ENCODE data around the gene KRTCAP3.
A peak's percentile ranks its signal among the peaks of the same experiment; 100 is the strongest.

The KRTCAP3 gene, protein sequence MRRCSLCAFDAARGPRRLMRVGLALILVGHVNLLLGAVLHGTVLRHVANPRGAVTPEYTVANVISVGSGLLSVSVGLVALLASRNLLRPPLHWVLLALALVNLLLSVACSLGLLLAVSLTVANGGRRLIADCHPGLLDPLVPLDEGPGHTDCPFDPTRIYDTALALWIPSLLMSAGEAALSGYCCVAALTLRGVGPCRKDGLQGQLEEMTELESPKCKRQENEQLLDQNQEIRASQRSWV

DNA sequence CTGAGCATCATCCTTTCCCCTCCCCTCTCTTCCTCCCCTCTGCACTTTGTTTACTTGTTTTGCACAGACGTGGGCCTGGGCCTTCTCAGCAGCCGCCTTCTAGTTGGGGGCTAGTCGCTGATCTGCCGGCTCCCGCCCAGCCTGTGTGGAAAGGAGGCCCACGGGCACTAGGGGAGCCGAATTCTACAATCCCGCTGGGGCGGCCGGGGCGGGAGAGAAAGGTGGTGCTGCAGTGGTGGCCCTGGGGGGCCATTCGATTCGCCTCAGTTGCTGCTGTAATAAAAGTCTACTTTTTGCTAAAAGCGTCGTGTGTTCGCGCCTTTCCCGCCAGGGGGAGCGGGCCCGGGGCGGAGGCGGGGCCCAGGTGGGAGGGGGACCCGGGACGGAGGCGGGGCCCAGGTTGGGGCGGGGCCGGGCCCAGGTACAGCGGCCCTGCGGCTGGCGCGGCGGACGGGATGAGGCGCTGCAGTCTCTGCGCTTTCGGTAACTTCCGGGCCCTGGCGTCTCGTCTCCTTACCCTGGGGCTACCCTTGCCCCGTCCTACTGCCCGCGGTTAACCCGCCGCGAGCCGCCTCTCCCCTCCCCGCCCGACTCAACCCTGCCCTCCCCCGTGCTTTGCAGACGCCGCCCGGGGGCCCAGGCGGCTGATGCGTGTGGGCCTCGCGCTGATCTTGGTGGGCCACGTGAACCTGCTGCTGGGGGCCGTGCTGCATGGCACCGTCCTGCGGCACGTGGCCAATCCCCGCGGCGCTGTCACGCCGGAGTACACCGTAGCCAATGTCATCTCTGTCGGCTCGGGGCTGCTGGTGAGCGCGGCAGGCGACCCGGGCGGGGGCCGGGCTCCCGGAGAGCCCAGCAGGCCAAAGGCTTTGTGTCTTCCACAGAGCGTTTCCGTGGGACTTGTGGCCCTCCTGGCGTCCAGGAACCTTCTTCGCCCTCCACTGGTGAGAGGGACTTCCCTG, at the start of gene KRTCAP3:
Gene KRTCAP3 (plus strand): TSS at position 424 of the 962 bp plus-strand sequence. CDS start 32 bp downstream, at position 456.
- Mint-ChIP-seq H3K4me3 (no peak within 1 kb of the TSS), H3K27me3 (ENCODE audit: low read depth) (no peaks in the 10 kb centered on the region), H3K9me3 (no peaks in the 10 kb centered on the region), H3K36me3 (ENCODE audit: low read depth) (peaks cover 31% of the 10 kb centered on the region), H3K27ac (no peak within 1 kb of the TSS), H3K4me1 (ENCODE audit: low read depth) (peaks cover 8% of the 10 kb centered on the region)

DNA sequence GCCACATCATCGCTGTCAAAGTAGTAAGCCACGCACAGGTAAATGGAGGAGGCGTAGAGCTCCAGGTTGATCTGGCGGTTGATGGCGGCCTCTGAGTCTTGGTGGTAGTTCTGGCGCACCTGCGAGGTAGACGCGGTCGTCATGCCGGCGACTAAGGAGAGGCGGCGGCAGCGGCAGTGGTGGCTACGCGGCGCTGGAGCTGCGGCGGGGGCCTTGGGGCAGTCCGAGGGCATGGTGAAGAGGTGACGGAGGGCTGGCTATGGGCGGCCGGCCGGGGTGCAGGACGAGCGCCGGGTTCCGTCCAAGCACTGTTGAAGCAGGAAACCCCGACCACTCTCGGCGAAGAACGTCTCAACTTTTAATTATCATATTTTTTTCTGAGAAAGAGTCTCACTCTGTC, 49.0 kb upstream of the KRTCAP3 start:
- H3K4me3 Mint-ChIP-seq: no peak overlapping the region
- H3K36me3 Mint-ChIP-seq (ENCODE audit: low read depth): peaks cover 18% of the 10 kb centered on the region
- peaks cover 20% of the 10 kb centered on the region for H3K4me1 Mint-ChIP-seq (ENCODE audit: low read depth)
- H3K27ac Mint-ChIP-seq: no peak overlapping the region
- H3K9me3 Mint-ChIP-seq: no peaks in the 10 kb centered on the region
- H3K27me3 Mint-ChIP-seq (ENCODE audit: low read depth): no peaks in the 10 kb centered on the region

DNA sequence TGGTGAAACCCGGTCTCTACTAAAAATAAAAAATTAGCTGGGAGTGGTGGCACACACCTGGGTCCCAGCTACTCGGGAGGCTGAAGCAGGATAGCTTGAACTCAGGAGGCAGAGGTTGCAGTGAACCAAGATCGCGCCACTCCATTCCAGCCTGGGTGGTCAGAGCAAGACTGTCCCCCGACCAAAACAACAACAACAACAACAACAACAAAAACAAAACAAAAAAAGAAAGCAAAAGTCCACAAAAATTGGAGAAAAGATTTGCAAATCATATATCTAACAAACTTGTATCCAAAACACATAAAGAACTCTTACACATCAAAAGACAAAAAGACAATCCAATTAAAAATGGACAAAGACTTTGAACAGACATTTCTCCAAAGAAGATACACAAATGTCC, 43.2 kb upstream of the KRTCAP3 start:
- Mint-ChIP-seq H3K4me3 (no peak overlapping the region), H3K27me3 (ENCODE audit: low read depth) (no peaks in the 10 kb centered on the region), H3K36me3 (ENCODE audit: low read depth) (peaks cover 9% of the 10 kb centered on the region), H3K27ac (no peak overlapping the region), H3K4me1 (ENCODE audit: low read depth) (peaks cover 20% of the 10 kb centered on the region), H3K9me3 (no peaks in the 10 kb centered on the region)

DNA sequence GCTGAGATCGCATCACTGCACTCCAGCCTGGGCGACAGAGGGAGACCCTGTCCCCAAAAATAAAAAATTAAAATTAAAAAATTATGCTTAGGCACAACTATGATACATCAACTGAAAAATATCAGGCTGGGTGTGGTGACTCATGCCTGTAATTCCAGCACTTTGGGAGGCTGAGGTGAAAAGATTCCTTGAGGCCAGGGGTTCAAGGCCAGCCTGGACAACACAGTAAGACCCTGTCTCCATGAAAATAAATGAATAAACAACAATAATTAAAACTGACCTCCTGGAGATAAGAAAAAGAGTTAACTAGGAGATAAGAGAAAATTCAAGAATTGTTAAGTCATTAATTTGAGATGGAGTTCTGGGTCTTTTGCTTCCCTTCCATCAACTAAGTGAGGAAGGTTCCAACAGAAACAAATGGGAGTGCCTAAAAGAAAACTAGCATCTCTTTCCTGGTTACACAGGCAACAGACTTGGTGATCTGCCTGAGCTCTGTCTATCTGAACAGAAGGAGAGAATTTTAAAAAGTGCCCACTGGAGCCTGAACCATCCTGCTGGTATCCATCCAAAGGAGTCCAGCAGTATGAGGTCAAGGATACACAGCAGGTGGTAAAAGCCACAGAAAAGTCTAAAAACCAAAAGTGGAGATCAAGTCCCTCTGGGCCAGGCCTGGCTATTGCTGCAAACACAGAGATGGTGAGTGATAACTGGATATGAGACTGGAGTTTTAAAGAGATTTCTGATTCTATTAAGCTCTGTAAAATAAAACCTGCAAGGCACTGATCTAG, 41.6 kb upstream of the KRTCAP3 start:
- Mint-ChIP-seq H3K27me3 (ENCODE audit: low read depth) (no peaks in the 10 kb centered on the region), H3K4me3 (no peak overlapping the region), H3K27ac (peak overlapping the region; percentile 68), H3K9me3 (no peaks in the 10 kb centered on the region), H3K4me1 (ENCODE audit: low read depth) (peaks cover 17% of the 10 kb centered on the region), H3K36me3 (ENCODE audit: low read depth) (peaks cover 9% of the 10 kb centered on the region)

DNA sequence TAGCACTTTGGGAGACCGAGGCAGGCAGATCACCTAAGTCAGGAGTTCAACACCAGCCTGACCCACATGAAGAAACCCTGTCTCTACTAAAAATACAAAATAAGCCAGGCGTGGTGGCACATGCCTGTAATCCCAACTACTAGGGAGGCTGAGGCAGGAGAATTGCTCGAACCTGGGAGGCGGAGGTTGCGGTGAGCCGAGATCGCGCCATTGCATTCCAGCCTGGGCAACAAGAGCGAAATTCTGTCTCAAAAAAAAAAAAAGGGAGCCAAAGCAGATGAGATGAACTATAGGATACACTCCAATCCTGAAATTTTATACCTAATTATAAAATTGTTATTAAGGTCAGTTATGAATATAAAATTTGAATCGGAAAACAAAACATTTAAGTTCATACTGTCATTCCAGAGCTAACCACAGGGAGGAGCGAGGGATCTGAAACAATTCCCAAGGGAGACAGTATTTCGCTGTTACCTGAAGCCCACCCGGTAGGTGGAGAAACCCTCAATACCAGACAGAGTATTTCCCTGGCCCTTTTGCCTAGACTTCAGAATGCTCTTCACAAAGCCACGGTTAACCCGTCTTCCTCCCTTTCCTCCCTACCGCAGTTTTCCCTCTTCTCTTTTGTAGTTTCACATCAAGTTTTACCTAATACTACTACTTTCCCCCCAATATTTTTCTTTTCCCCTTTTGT, 34.2 kb upstream of the KRTCAP3 start:
- Mint-ChIP-seq H3K9me3 (no peaks in the 10 kb centered on the region), H3K27me3 (ENCODE audit: low read depth) (peaks cover 5% of the 10 kb centered on the region), H3K36me3 (ENCODE audit: low read depth) (peaks cover 17% of the 10 kb centered on the region), H3K4me3 (peak overlapping the region; percentile 84), H3K4me1 (ENCODE audit: low read depth) (peaks cover 29% of the 10 kb centered on the region), H3K27ac (peak overlapping the region; percentile 57)

DNA sequence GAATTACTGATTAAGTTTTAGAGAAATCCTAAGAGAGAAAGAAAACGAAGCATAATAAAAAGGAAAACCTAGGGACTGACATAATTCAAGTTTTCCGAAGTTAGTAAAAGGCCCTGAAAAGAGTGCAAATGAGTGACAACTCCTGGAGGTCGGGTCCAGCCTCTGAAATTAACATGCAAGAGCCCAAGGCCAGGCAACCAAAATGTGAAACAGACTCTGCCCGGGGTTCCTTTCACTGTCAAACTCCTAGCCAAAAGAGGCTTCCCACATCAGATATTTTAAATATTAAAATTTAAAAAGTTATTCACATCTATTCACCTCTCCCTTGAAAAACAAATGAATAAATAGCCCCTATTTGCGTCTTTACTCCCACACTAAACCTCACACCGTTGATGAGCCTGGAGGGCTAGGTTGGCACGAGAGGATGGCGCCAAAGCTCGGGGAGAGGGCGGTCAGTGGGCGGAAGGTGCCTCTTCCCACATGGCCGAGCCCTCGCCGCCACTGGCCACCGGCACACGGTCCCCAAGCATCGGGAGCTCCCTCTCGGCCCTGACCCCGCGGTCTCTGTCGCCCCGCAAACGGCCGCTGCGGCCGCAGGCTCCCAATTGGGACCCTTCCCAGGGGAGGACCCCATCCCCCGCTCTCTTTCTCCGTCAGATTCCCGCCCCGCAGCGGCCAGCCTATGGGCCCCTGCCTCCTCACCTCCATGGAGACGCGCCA, 33.4 kb upstream of the KRTCAP3 start:
- Mint-ChIP-seq H3K4me3 (peak overlapping the region; percentile 84), H3K4me1 (ENCODE audit: low read depth) (peaks cover 28% of the 10 kb centered on the region), H3K36me3 (ENCODE audit: low read depth) (peaks cover 14% of the 10 kb centered on the region), H3K27me3 (ENCODE audit: low read depth) (peaks cover 7% of the 10 kb centered on the region), H3K27ac (peak overlapping the region; percentile 72), H3K9me3 (no peaks in the 10 kb centered on the region)

DNA sequence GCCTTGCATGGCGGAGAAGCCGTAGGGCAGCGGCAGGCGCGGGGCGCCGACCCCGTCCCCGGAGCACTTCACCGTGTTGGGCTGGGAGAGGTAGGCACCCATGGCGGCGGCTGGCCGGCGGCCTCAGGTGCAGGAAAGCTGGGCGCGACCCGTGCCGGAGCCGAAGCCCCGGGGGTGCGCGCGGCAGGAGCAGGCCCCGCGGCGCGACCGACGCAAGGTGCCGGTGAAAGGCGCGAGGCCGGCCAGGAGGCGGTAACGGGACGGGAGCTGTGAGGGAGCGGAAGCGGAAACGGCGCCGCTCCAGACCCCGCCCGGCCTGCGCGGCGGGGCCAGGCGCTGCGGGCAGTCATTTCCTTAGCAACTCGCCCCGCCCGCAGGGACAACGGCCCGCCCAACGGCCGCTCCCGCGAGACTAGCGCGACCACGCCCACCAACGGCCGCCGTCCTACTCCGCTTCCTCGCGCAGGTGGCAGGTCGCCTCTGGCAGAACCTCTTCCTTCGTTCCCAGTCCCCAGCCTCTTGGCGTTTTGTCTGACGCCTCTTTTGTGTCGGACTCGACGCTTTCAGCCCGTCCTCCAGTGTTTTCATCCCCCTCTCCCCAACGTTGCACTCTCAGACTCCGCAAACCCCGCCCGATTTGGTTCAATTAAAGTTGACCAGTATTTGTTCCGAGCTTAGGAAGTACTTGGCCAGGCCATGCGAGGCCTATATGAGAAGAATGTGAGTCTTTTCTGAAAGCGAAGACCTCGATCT, 32.7 kb upstream of the KRTCAP3 start, which contains the start of gene PPM1G:
Gene PPM1G (minus strand): TSS at position 271 of the 753 bp plus-strand sequence. CDS start 169 bp downstream, at position 102.
- Mint-ChIP-seq H3K27me3 (ENCODE audit: low read depth) (peaks cover 7% of the 10 kb centered on the region), H3K27ac (peak within 1 kb of the TSS; percentile 96), H3K4me3 (peak within 1 kb of the TSS; percentile 84), H3K9me3 (no peaks in the 10 kb centered on the region), H3K36me3 (ENCODE audit: low read depth) (peaks cover 14% of the 10 kb centered on the region), H3K4me1 (ENCODE audit: low read depth) (peaks cover 28% of the 10 kb centered on the region)

DNA sequence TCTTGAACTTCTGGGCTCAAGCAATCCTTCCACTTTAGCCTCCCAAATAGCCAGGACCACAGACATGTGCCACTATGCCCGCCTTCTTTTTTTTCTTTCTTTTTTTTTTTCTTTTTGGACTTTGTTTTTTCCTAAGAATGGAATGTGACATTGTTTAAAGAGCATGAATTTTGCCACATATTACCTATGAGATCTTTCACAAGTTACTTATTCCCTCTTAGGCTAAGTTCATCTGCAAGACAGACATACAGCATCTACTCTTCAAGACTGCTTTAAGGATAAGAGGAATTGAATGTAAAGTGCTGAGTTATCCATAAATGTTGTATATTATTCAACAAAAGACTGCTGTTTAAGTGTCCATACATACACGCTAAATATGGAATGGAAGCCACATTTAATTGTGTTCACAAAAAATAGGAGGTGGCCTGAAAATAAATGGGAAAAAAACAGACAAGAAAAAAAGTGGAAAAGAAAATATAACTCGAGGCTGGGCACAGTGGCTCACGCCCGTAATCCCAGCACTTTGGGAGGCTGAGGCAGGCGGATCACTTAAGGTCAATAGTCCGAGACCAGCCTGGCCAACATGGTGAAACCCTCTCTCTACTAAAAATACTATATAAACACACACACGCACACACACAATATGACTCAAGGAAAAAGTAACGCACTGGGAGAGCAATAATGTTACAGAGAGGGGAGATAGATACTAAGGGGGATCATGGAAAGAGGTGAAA, 29.6 kb upstream of the KRTCAP3 start:
- Mint-ChIP-seq H3K36me3 (ENCODE audit: low read depth) (peaks cover 7% of the 10 kb centered on the region), H3K4me1 (ENCODE audit: low read depth) (peaks cover 16% of the 10 kb centered on the region), H3K27me3 (ENCODE audit: low read depth) (peaks cover 7% of the 10 kb centered on the region), H3K9me3 (no peaks in the 10 kb centered on the region), H3K4me3 (no peak overlapping the region), H3K27ac (no peak overlapping the region)

DNA sequence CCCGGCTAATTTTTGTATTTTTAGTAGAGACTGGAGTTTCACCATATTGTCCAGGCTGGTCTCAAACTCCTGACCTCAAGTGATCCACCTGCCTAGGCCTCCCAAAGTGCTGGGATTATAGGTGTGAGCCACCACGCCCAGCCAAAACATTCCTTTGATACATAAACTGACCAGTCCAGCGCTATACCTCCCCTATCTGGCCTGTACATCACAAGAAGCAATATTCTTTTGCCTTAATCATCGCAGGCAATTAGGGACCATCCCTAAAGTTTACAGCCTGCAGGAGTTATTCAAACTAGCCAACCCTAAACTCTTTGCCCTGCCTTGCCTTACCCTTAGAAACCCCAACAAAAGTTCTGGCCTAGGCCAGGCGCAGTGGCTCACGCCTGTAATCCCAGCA, 26.0 kb upstream of the KRTCAP3 start:
- H3K4me3 Mint-ChIP-seq: no peak overlapping the region
- no peak overlapping the region for H3K27ac Mint-ChIP-seq
- H3K9me3 Mint-ChIP-seq: no peaks in the 10 kb centered on the region
- H3K36me3 Mint-ChIP-seq (ENCODE audit: low read depth): peaks cover 2% of the 10 kb centered on the region
- peaks cover 3% of the 10 kb centered on the region for H3K4me1 Mint-ChIP-seq (ENCODE audit: low read depth)
- H3K27me3 Mint-ChIP-seq (ENCODE audit: low read depth): peaks cover 10% of the 10 kb centered on the region

DNA sequence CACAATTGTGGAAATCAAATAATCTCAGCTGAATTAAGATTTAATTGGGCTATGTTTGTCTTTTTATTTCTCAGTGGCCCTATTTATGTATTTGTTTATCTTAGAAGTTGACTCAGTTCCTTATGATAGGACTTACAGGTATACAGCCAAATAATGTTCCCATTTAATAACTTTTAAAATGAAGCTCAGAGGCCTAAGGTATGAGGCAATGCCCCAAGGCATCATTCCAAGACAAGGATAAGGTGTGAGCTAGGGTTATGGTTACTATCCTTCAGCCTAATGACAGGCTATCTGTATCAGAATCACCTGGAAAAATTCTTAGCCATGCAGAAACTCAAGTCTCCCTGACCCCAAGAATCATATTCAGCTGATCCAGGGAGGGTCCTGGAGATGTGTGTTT, 21.2 kb upstream of the KRTCAP3 start:
- Mint-ChIP-seq H3K36me3 (ENCODE audit: low read depth) (no peaks in the 10 kb centered on the region), H3K4me1 (ENCODE audit: low read depth) (no peaks in the 10 kb centered on the region), H3K9me3 (no peaks in the 10 kb centered on the region), H3K4me3 (no peak overlapping the region), H3K27ac (no peak overlapping the region), H3K27me3 (ENCODE audit: low read depth) (peaks cover 7% of the 10 kb centered on the region)

DNA sequence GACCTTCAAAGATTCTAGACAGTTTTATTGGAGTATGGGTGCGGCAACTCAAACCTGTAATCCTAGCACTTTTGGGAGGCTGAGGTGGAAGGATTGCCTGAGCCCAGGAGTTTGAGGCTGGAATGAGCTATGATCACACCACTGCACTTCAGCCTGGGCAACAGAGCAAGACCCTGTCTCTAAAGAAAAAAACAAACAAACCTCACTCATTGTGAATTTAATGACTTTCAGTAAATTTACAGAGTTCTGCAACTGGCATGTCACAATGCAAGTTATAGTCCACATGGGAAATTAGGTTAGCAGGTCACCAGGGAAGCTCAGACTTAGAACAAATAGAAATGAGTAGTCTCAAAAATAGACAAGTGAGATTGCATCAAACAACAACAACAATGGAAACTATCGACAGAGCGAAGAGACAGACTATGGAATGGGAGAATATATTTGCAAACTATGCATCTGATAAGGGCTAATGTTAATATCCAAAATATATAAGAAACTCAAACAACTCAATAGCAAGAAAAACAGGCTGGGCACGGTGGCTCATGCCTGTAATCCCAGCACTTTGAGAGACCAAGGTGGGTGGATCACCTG, 20.4 kb upstream of the KRTCAP3 start:
- Mint-ChIP-seq H3K4me3 (no peak overlapping the region), H3K36me3 (ENCODE audit: low read depth) (no peaks in the 10 kb centered on the region), H3K27ac (no peak overlapping the region), H3K27me3 (ENCODE audit: low read depth) (peaks cover 7% of the 10 kb centered on the region), H3K9me3 (no peaks in the 10 kb centered on the region), H3K4me1 (ENCODE audit: low read depth) (no peaks in the 10 kb centered on the region)

DNA sequence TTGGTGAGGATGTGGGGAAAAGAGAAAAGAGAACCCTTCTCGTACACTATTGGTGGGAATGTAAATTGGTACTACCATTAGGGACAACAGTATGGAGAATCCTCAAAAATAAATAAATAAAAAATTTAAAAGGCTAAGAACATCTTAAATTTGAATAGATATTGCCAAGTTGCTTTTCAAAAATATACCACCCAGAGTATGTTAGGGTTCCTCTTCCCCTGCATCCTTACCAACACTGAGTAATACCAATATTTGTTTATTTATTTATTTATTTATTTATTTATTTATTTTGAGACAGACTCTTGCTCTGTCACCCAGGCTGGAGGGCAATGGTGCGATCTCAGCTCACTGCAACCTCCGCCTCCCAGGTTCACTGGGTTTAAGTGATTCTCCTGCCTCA, 19.2 kb upstream of the KRTCAP3 start:
- Mint-ChIP-seq H3K4me3 (no peak overlapping the region), H3K27ac (no peak overlapping the region), H3K36me3 (ENCODE audit: low read depth) (no peaks in the 10 kb centered on the region), H3K4me1 (ENCODE audit: low read depth) (peaks cover 4% of the 10 kb centered on the region), H3K27me3 (ENCODE audit: low read depth) (peaks cover 7% of the 10 kb centered on the region), H3K9me3 (no peaks in the 10 kb centered on the region)
